Mesodermal cell (in vitro differentiated cells): ENCODE measurements around the gene KCP.

Experiments
- H3K27ac ChIP-seq: 2 replicates; pipeline ENCODE4 v1.7.0; 2013; ENCODE audit warnings: mild to moderate bottlenecking, low read depth, low read length, moderate library complexity; ENCODE audit not compliant: severe bottlenecking
- H3K36me3 ChIP-seq: 2 replicates; pipeline ENCODE4 v1.7.1; 2013; ENCODE audit warnings: mild to moderate bottlenecking, low read length, moderate library complexity; ENCODE audit not compliant: control insufficient read depth, insufficient read depth
- H3K4me1 ChIP-seq: one replicate; pipeline ENCODE4 v1.7.1; 2013; ENCODE audit warnings: mild to moderate bottlenecking, low read length; ENCODE audit not compliant: insufficient read depth, control insufficient read depth, poor library complexity, severe bottlenecking
- H3K4me3 ChIP-seq: 2 replicates; pipeline ENCODE4 v1.7.0; 2013; ENCODE audit warnings: low read length, control low read depth, mild to moderate bottlenecking; ENCODE audit not compliant: insufficient read depth, poor library complexity, severe bottlenecking; ENCODE audit errors: extremely low read depth
- H3K9me3 ChIP-seq: 2 replicates; pipeline ENCODE4 v1.7.1; 2013; ENCODE audit warnings: mild to moderate bottlenecking, low read length, moderate library complexity; ENCODE audit not compliant: control insufficient read depth
- WGBS, 2 experiments: methylation state at CpG; one replicate each; pipeline ENCODE4 v1.1.5; 2013; ENCODE audit warnings: missing lambda C conversion rate in 2 of 2; ENCODE audit not compliant: insufficient coverage in 2 of 2; 5-methylcytosine and 5-hydroxymethylcytosine counted together

KCP gene

DNA sequence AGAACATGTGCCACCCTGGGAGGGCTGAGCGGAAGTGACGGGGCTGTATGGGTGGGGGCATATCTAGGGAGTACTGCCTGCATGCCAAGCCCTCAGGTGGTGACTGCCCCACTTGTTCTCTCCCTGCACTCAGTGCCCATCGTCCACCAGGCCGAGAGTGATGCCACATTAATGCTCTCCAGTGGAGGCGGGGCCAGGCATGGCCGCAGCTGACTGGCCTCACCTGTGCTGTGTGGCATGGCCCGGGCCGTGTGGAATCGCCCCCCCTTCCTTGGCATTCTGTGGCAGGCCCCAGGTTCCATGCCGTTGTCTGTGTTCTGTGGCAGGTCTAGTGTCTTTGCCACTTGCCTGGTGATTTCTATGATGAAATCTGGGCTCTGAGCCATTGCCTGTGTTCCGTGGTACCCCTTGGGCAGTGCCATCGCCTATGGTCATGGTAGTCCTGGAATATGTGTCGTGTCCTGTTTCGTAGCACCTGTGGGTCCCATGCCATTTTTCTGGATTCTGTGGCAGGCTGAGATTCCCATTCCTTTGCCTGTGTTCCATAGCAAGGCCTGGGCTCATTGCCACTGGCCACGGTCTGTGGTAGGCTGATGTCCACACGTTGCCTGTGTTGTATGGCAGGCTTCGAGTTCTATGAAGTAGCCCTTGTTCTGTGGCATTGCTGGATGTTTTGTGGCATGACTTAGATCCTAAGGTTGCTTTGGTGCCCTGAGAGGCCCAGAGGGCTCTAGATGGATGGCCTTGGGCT is 71.4 kb downstream of the KCP start:
- Histone ChIP-seq H3K4me1 (no peaks in the 10 kb centered on the region), H3K9me3 (no peaks in the 10 kb centered on the region), H3K4me3 (no peak overlapping the region), H3K27ac (no peak overlapping the region), H3K36me3 (peaks cover 93% of the 10 kb centered on the region)
- WGBS, 2 experiments = 95 to 96% methylated on average over 16 to 17 of the region's 17 CpGs

DNA sequence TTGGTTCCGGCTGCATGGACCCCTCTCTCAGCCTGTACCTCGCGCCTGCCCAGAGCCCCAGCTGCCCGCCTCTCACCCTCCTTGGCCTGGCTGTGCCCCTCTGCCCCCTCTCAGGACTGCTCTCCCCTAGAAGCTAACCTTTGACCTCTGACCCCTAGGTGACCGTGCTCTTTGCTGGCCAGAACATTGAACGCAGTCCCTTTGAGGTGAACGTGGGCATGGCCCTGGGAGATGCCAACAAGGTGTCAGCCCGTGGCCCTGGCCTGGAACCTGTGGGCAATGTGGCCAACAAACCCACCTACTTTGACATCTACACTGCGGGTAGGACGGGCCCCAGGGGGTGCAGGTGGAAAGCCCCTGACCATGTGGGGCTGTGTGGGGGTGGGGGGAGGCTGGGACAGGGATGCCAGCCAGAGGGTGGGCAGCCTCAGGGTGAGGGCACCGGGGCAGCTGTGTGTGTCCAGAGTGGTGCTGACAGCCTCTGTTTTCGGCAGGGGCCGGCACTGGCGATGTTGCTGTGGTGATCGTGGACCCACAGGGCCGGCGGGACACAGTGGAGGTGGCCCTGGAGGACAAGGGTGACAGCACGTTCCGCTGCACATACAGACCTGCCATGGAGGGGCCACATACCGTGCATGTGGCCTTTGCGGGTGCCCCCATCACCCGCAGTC is 72.3 kb downstream of the KCP start:
- Histone ChIP-seq H3K4me1 (peaks cover 2% of the 10 kb centered on the region), H3K27ac (no peak overlapping the region), H3K36me3 (peaks cover 91% of the 10 kb centered on the region), H3K4me3 (no peak overlapping the region), H3K9me3 (no peaks in the 10 kb centered on the region)
- WGBS, 2 experiments = 96 to 97% methylated on average over 17 to 21 of the region's 22 CpGs

DNA sequence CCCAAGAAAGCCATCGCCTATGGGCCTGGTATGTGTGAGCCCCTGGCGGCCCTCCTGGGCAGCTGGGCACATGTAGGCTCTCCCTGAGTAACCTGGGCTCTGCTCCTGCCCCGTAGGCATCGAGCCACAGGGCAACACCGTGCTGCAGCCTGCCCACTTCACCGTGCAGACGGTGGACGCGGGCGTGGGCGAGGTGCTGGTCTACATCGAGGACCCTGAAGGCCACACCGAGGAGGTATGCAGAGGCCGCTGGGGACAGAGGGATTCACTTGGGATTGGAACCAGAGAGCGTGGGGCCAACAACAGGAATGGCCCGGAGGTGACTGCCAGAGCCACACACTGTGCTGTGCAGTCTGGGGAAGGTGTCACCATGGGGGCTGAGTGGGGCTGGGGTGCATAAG is 73.0 kb downstream of the KCP start:
- no peak overlapping the region for H3K27ac ChIP-seq
- no peak overlapping the region for H3K4me3 ChIP-seq
- WGBS, 2 experiments = 95 to 97% methylated on average over 14 to 16 of the region's 16 CpGs
- H3K9me3 ChIP-seq = no peaks in the 10 kb centered on the region
- peaks cover 5% of the 10 kb centered on the region for H3K4me1 ChIP-seq
- H3K36me3 ChIP-seq = peaks cover 84% of the 10 kb centered on the region

DNA sequence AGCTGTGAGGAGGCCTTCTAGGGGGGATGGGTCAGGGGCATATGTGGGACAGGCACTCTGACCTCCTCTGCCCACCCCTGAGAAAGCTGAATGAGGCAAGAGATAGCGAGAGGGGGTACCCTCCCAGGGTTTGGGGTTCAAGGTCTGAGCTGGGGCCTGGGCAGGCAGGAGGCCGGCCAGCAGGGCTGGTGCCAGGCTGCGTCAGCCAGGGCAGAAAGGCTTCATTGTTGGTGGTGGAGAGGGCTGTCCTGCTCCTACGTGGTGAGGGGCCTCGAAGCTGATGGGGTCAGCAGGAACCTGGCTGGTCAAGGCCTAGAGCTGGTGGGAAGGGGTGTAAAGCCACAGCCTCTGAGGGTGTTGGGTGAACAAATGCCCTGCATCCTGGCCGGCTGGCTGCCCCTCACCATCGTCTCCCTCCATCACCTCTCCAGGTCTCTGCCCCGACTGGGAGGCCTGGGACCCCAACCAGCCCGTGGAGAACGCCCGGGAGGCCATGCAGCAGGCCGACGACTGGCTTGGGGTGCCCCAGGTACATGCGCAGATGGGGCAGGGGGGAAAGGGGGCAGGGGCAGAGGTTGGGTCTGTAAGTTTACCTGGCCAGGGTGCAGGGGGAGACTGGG is 73.7 kb downstream of the KCP start:
- peaks cover 5% of the 10 kb centered on the region for H3K4me1 ChIP-seq
- H3K4me3 ChIP-seq = no peak overlapping the region
- H3K36me3 ChIP-seq = peaks cover 78% of the 10 kb centered on the region
- no peak overlapping the region for H3K27ac ChIP-seq
- no peaks in the 10 kb centered on the region for H3K9me3 ChIP-seq
- WGBS, 2 experiments = 94 to 97% methylated on average over 5 to 8 of the region's 14 CpGs

DNA sequence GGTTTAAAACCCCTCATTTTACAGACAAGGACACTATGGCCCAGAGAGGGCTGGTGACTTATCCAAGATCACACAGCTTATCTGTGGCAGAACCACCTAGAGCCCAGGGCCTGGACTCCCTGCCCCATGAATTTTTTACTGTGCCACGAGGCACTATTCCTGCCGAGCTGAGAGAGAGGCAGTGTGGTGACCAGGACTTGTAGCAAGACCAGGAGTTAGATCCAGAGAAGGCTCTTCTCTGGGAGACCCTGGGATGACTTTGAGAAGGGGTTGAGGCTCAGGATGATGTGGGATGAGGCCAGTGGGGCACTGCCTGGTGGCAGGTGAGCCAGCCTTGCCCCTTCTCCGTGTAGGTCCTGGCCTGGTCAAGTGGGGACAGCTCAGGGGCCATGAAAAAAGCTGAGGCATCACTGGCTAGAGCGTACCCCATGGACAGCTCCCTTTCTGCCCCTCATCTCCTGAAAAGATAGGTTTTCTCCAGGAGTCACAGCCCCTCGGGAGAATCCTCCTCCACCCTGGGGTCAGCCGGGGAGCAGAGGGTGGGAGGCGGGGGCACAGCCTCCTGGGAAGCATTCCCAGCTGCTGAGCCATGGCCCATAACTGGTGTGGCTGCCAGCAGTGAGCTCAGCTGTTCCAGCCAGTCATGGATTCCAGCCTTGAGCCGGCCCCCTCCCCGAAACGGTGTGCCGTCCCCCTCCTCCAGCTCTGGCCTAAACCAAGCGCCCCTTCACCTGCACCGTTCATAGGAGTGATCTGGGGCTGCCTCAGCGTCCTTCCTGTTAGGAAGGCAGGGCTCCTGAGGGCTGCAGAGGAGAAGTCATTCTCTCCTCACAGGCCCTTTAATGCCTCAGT is 74.5 kb downstream of the KCP start:
- Histone ChIP-seq H3K36me3 (peaks cover 70% of the 10 kb centered on the region), H3K4me1 (peaks cover 5% of the 10 kb centered on the region), H3K4me3 (no peak overlapping the region), H3K9me3 (no peaks in the 10 kb centered on the region), H3K27ac (no peak overlapping the region)
- WGBS, 2 experiments = 88 to 95% methylated on average over 14 of the region's 14 CpGs

DNA sequence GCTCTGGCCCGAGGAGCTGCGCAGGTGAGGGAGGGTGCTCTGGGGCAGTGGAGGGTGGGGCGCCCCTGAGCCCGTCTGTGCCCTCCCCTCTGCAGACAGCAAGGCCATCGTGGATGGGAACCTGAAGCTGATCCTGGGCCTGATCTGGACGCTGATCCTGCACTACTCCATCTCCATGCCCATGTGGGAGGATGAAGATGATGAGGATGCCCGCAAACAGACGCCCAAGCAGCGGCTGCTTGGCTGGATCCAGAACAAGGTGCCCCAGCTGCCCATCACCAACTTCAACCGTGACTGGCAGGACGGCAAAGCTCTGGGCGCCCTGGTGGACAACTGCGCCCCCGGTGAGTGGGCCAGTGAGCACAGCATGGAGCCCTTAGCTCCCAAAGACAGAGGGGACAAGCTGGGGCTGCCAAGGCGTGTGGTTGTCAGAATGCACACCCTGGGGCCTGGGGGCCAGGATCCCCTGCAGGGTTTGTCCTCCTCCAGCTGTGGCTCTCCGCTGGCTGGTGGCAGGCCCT is 75.2 kb downstream of the KCP start:
- Histone ChIP-seq H3K9me3 (no peaks in the 10 kb centered on the region), H3K4me1 (peaks cover 5% of the 10 kb centered on the region), H3K36me3 (peaks cover 62% of the 10 kb centered on the region), H3K27ac (no peak overlapping the region), H3K4me3 (no peak overlapping the region)
- WGBS, 2 experiments = 89 to 92% methylated on average over 11 to 13 of the region's 16 CpGs

DNA sequence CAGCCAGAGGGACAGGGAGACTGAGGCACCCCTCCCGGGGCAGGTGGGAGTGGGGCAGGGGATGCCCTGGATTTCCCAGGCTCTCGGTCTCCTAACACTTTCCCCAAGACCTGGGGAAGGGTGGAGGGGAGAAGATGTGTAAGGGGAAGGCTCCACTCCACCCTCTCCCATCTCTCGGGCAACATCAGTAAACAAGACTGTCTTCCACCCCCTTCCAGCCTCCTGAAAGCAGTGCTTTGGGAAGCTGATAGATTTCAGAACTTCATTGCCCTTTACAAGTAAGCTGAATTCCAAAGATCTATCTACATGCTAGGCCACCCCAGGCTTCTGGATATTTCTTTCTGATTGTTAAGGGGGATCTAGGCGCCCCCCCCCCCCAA is 76.6 kb downstream of the KCP start:
- no peaks in the 10 kb centered on the region for H3K9me3 ChIP-seq
- peaks cover 49% of the 10 kb centered on the region for H3K36me3 ChIP-seq
- peak overlapping the region; percentile 82 for H3K27ac ChIP-seq
- H3K4me3 ChIP-seq = peak overlapping the region; percentile 93
- H3K4me1 ChIP-seq = peaks cover 16% of the 10 kb centered on the region
- no CpG with 5 or more reads among the region's 4 CpGs for WGBS, 2 experiments

DNA sequence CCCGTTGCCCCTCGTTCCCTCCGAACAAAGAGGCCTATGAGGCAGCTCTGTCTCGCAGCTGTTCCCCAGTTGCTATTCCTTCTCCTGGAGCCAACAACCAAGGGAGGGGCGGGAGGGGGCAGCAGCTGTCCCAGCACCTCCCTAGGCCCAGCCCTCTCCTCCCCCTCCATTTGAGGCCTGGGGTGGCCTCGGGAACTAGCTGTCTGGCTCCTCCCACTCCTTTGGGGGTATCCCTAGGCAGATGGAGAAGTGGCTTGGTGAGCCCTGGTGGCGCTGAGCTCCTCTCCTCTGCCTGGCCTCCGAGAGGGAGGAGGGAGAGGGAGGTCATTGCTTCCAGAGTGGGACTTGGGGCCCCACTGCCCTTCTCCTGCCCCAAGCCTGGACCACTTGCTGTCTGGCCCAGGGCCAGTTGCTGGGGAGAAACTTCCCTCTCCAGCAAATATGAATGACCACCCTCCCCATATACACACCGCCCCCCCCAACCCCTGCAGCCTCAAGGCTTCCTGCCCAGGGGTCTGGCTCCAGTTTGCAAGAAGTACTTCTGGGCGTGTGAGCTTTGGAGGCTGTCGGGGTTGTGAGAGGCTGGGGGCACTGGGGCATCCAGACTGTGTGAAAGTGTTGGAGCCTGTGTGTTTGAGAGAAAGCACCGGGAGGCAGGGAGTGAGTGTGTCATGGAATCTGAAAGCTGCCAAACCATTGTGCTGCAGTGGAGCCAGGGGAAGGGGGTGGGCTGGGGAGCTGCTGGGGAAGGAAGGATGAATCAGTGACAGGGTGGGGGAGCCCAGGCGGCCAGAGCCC is 77.2 kb downstream of the KCP start:
- Histone ChIP-seq H3K9me3 (no peaks in the 10 kb centered on the region), H3K27ac (peak overlapping the region; percentile 82), H3K4me3 (peak overlapping the region; percentile 93), H3K36me3 (peaks cover 43% of the 10 kb centered on the region), H3K4me1 (peaks cover 20% of the 10 kb centered on the region)
- WGBS, 2 experiments = 9 to 11% methylated on average over 6 to 8 of the region's 13 CpGs

DNA sequence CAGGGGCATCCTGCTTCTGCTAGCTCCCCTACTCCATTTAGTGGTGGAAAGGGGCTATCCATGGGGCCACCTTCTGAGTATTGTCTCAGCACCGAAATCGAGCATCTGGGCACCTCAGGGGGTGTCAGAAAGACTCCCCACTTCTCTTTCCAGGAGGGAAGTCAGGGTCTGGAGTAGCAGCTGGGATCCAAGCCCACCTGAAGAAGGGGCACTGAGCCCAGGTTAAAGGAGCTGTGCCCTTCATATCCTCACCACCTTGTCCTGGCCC is 77.7 kb downstream of the KCP start:
- WGBS, 2 experiments = 0 to 5% methylated on average over 2 of the region's 2 CpGs
- Histone ChIP-seq H3K36me3 (peaks cover 38% of the 10 kb centered on the region), H3K4me3 (peak overlapping the region; percentile 93), H3K4me1 (peaks cover 26% of the 10 kb centered on the region), H3K9me3 (no peaks in the 10 kb centered on the region), H3K27ac (peak overlapping the region; percentile 82)
